Measurements from ENCODE around the gene RANBP17.
"Not testable (repeated sequence)": the region's sequence is repeated elsewhere in the genome, so short reads cannot be mapped to it uniquely, and the experiment has no call there.

DNA sequence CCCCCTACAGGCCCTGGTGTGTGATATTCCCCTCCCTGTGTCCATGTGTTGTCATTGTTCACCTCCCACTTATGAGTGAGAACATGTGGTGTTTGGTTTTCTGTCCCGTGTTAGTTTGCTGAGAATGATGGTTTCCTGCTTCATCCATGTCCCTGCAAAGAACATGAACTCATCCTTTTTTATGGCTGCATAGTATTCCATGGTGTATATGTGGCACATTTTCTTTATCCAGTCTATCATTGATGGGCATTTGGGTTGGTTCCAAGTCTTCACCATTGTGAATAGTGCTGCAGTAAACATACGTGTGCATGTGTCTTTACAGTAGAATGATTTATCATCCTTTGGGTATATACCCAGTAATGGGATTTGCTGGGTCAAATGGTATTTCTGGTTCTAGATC is 313.1 kb downstream of the RANBP17 start:
- TF ChIP-seq, protein P1, sequence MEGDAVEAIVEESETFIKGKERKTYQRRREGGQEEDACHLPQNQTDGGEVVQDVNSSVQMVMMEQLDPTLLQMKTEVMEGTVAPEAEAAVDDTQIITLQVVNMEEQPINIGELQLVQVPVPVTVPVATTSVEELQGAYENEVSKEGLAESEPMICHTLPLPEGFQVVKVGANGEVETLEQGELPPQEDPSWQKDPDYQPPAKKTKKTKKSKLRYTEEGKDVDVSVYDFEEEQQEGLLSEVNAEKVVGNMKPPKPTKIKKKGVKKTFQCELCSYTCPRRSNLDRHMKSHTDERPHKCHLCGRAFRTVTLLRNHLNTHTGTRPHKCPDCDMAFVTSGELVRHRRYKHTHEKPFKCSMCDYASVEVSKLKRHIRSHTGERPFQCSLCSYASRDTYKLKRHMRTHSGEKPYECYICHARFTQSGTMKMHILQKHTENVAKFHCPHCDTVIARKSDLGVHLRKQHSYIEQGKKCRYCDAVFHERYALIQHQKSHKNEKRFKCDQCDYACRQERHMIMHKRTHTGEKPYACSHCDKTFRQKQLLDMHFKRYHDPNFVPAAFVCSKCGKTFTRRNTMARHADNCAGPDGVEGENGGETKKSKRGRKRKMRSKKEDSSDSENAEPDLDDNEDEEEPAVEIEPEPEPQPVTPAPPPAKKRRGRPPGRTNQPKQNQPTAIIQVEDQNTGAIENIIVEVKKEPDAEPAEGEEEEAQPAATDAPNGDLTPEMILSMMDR (IDR thresholded peaks at IDR 0.05), result not testable (repeated sequence)
- TF ChIP-seq POLR2A (IDR thresholded peaks at IDR 0.05), result not testable (repeated sequence)
